Rectal smooth muscle tissue (tissue), 1 donor: ENCODE measurements around the gene EGFLAM.

Experiments used
- H3K27ac ChIP-seq: one replicate; pipeline ENCODE4 v1.7.0; 2013; ENCODE audit warnings: low read depth, low read length, inconsistent platforms
- H3K27me3 ChIP-seq: one replicate; pipeline ENCODE4 v1.7.0; 2013; ENCODE audit warnings: low read length; ENCODE audit not compliant: control insufficient read depth, insufficient read depth
- H3K36me3 ChIP-seq: one replicate; pipeline ENCODE4 v1.7.0; 2013; ENCODE audit warnings: low read length; ENCODE audit not compliant: control insufficient read depth, insufficient read depth
- H3K4me1 ChIP-seq: one replicate; pipeline ENCODE4 v1.7.0; 2013; ENCODE audit warnings: low read length; ENCODE audit not compliant: control insufficient read depth, insufficient read depth
- H3K4me3 ChIP-seq: one replicate; pipeline ENCODE4 v1.7.0; 2013; ENCODE audit warnings: low read length
- H3K9ac ChIP-seq: one replicate; pipeline ENCODE4 v1.7.0; 2013; ENCODE audit warnings: low read length

Gene EGFLAM

DNA sequence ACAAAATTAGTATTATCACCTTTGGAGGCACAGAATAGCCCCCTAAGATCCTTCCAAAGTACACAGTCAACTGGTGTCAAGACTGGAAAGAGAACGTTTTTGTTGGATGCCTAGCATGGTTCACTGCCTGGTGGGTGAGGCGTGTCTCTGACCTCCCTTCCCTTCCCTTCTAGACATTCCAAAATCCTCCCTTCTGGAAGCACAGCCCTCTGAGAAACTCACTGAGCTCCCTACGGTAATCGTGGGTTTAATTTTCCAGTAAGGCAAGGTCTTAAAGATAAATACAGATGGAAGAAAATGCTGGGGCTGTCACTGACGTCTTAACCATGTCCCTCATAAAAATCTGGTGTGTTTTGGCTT is 159.3 kb downstream of the EGFLAM start:
- peaks cover 2% of the 10 kb centered on the region for H3K4me1 ChIP-seq
- H3K27me3 ChIP-seq, result no peaks in the 10 kb centered on the region
- no peak overlapping the region for H3K9ac ChIP-seq
- no peaks in the 10 kb centered on the region for H3K36me3 ChIP-seq
- no peak overlapping the region for H3K4me3 ChIP-seq
- H3K27ac ChIP-seq, result no peak overlapping the region

DNA sequence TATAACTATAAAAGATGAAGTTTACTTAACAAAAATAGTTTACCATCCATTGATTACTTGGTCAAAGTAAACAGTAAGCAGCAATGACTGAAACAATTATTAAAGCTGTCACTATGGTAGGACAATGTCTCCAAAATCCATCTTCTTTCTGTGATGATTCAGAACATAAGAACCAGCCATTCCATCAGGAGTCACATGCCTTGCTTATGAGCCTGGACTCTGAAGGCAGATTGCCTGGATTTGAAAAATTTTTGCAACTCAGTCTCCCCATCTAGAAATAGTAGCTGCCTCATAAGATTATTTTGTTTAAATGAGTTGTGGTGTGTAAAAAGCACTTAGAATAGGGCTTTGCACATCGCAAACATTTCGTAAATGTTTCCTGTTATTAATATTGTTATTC is 161.9 kb downstream of the EGFLAM start:
- no peaks in the 10 kb centered on the region for H3K36me3 ChIP-seq
- H3K27me3 ChIP-seq, result no peaks in the 10 kb centered on the region
- H3K4me3 ChIP-seq, result no peak overlapping the region
- no peak overlapping the region for H3K27ac ChIP-seq
- no peaks in the 10 kb centered on the region for H3K4me1 ChIP-seq
- no peak overlapping the region for H3K9ac ChIP-seq

GRCh38 chr5:38420691-38421390 is 162.5 kb downstream of the EGFLAM start:
- H3K27ac ChIP-seq, result no peak overlapping the region
- no peaks in the 10 kb centered on the region for H3K36me3 ChIP-seq
- no peaks in the 10 kb centered on the region for H3K4me1 ChIP-seq
- H3K9ac ChIP-seq, result no peak overlapping the region
- no peaks in the 10 kb centered on the region for H3K27me3 ChIP-seq
- no peak overlapping the region for H3K4me3 ChIP-seq

DNA sequence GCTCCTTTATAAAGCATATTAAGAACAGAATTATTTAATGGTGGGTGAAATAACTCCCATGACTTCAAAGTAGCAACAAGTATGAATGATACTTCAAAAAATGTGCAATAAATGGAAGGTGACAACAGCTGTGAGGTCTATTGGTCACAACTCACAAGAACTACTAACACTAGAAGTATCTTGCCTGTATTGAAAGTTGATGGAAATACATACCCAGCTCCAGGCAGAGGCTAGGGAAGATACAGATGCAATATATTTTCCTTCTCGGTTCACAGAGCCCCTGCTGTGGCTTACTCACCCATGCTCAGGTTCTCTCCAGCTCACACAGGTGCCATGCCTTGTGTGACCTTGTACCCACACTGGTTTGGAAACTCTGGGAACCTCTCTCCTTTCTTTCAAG is 164.3 kb downstream of the EGFLAM start:
- Histone ChIP-seq H3K9ac (no peak overlapping the region), H3K27ac (no peak overlapping the region), H3K4me1 (no peaks in the 10 kb centered on the region), H3K36me3 (no peaks in the 10 kb centered on the region), H3K4me3 (no peak overlapping the region), H3K27me3 (no peaks in the 10 kb centered on the region)

DNA sequence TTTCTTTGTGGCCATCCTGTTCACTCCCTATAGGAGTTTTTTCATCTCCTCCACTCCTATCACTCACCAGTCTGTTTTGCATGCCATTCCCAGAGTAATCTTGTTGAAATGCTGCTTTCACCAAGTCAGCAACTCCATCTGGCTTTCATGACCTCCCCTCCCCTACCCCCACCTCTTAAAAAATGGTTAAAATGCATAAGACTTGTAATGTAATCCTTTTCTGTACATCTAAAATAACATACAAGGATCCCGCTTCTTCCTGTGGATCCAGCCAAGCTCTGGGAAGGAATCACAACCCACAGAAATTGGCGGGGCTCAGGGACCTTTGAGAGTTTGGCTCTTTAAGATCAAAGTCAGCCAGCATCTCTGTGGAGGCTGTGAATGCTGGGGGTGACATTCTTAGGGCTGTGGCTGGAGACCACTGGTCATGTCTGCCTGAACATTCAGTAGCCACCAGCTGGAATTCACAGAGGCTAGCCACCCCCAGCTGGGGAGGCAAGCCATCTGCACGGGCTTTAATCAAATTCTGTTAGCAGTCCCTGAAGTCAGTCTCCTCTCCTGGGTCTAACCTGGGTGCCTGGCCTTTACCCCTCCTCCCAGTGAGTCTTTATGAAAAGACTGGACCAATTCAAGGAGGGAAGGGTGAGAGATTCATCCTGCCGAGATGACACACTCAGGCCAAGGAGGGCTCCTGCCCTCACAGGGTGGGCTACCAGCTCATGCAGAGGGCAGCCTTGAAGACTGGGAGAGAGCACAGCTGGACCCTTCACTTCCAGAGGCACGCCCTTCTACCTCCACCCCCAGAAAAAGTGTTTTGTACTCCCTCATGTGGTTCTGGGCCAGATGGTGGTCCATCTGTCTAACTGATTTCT is 165.2 kb downstream of the EGFLAM start:
- Histone ChIP-seq H3K27ac (no peak overlapping the region), H3K4me1 (no peaks in the 10 kb centered on the region), H3K4me3 (no peak overlapping the region), H3K9ac (no peak overlapping the region), H3K36me3 (no peaks in the 10 kb centered on the region), H3K27me3 (no peaks in the 10 kb centered on the region)

- Histone ChIP-seq H3K27me3 (no peaks in the 10 kb centered on the region), H3K4me1 (no peaks in the 10 kb centered on the region), H3K9ac (no peak overlapping the region), H3K36me3 (no peaks in the 10 kb centered on the region), H3K4me3 (no peak overlapping the region), H3K27ac (no peak overlapping the region)
These were observed 166.0 kb downstream of the EGFLAM start for GRCh38 chr5:38424148-38425060.

- no peak overlapping the region for H3K27ac ChIP-seq
- H3K27me3 ChIP-seq, result no peaks in the 10 kb centered on the region
- H3K4me3 ChIP-seq, result no peak overlapping the region
- H3K9ac ChIP-seq, result no peak overlapping the region
- H3K36me3 ChIP-seq, result no peaks in the 10 kb centered on the region
- no peaks in the 10 kb centered on the region for H3K4me1 ChIP-seq
These were observed 168.1 kb downstream of the EGFLAM start for GRCh38 chr5:38426490-38426889.

- Histone ChIP-seq H3K4me1 (no peaks in the 10 kb centered on the region), H3K27ac (no peak overlapping the region), H3K36me3 (no peaks in the 10 kb centered on the region), H3K9ac (no peak overlapping the region), H3K27me3 (no peaks in the 10 kb centered on the region), H3K4me3 (no peak overlapping the region)
These were observed 168.9 kb downstream of the EGFLAM start for GRCh38 chr5:38426986-38427950.

DNA sequence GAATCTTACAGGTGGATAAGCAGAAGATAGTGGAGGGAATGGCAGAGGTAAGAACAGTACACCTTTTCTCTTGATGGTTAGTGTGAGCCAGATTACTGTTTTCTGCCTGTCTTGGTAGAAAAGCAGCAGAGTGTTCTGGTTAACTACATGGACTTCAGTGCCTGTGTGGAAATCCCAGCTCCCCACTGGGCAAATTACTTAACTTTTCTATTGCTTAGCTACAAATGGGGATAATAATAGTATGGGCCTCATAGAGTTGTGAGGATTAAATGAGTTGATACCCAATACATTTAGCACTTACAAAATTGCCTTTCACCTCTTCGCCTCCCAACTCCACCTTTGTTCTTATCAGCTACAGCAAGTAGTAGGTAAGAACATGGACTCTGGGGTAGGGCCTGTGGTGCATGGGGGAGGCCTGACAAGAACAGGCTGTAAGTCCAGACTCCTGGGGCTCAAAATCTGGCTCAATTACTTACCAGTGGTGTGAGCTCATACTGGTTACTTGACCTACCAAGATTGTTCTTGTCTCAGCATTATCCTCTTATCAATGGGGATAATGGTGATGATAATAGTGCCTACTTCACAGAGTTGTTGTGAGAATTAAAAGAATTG is 173.0 kb downstream of the EGFLAM start:
- no peaks in the 10 kb centered on the region for H3K27me3 ChIP-seq
- H3K4me1 ChIP-seq, result peaks cover 14% of the 10 kb centered on the region
- no peak overlapping the region for H3K4me3 ChIP-seq
- H3K27ac ChIP-seq, result no peak overlapping the region
- no peak overlapping the region for H3K9ac ChIP-seq
- H3K36me3 ChIP-seq, result no peaks in the 10 kb centered on the region

GRCh38 chr5:38433160-38433861 is 175.0 kb downstream of the EGFLAM start:
- peak overlapping the region; percentile 47 for H3K27ac ChIP-seq
- no peaks in the 10 kb centered on the region for H3K27me3 ChIP-seq
- H3K4me1 ChIP-seq, result peaks cover 14% of the 10 kb centered on the region
- H3K4me3 ChIP-seq, result peak overlapping the region; percentile 22
- H3K9ac ChIP-seq, result no peak overlapping the region
- H3K36me3 ChIP-seq, result no peaks in the 10 kb centered on the region
